BLaER1 treated with 17β-estradiol and CSF1 and Interleukin-3, amounts not matched to agents 10 nM and 100 nM (cell line): ENCODE data around the gene C6orf120.
A peak's percentile ranks its signal among the peaks of the same experiment; 100 is the strongest.
"Not testable (repeated sequence)": the region's sequence is repeated elsewhere in the genome, so short reads cannot be mapped to it uniquely, and the experiment has no call there.

Source experiments
- H3K27ac ChIP-seq, 11 experiments: shearing (Covaris generic); formaldehyde crosslinking; 2 replicates each; pipeline ENCODE4 v1.8.1; 2022
- H3K27me3 ChIP-seq, 11 experiments: shearing (Covaris generic); formaldehyde crosslinking; 2 replicates each; pipeline ENCODE4 v1.8.1; 2022
- H3K36me3 ChIP-seq, 11 experiments: shearing (Covaris generic); formaldehyde crosslinking; 2 replicates each; pipeline ENCODE4 v1.8.1; 2022
- H3K4me1 ChIP-seq, 10 experiments: shearing (Covaris generic); formaldehyde crosslinking; 2 replicates each; pipeline ENCODE4 v1.8.1; 2022
- H3K4me2 ChIP-seq, 11 experiments: shearing (Covaris generic); formaldehyde crosslinking; 2 replicates each; pipeline ENCODE4 v1.8.1; 2022
- H3K4me3 ChIP-seq, 10 experiments: shearing (Covaris generic); formaldehyde crosslinking; 2 replicates each; pipeline ENCODE4 v1.8.1; 2022
- H3K9ac ChIP-seq, 11 experiments: shearing (Covaris generic); formaldehyde crosslinking; 2 replicates each; pipeline ENCODE4 v1.8.1; 2022
- H3K9me3 ChIP-seq, 11 experiments: shearing (Covaris generic); formaldehyde crosslinking; replicated peaks in 1 of 11; 2 replicates each; pipeline ENCODE4 v1.8.1; 2022
- H4K20me1 ChIP-seq, 11 experiments: shearing (Covaris generic); formaldehyde crosslinking; 2 replicates each; pipeline ENCODE4 v1.8.1; 2022
- Cebpa-rat ChIP-seq, 11 experiments: shearing (Covaris generic); IDR thresholded peaks; 2 replicates each; pipeline ENCODE4 v1.8.1; 2022

The C6orf120 gene

DNA sequence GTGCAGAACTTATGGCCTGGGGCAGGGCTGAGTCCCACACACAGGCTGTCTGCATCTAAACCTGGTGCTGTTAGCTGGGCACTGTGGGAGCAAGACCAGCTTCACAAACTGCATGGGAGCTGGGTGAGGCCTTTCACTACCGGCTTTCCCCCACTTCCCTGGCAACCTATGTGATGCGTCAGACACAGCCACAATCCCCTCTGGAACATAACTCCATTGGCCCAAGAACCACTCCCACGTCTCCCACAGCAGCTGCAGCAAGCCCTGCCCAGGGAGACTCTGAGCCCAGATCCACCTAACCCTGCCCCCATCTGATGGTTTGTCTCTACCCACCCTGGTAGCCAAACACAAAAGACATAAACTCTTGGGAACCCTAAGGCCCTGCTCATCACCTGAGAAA is 9.4 kb upstream of the C6orf120 start:
- H3K27ac ChIP-seq = no peak overlapping the region

DNA sequence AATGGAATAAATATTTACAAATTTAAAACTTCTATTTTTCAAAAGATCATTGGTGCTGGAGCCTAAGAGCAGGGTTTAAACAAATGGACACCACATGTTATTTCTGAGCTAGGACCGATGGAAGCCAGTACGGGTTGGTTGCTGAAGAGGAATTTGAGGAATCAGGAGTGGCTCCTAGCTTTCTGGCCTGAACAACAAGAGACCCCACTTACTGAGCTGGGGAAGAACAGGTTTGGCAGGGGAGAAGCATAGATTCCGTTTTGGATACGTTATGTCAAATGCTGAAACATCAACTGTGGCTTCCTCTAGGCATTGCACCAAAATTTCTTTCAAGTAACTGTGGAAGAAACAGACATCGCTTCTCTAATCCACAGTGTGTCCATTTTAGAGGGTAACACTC is 6.8 kb upstream of the C6orf120 start:
- Histone ChIP-seq H3K4me2 (no peak overlapping the region), H3K27me3 (no peaks in the 10 kb centered on the region), H3K4me3 (no peak overlapping the region), H3K9ac (no peak overlapping the region), H3K27ac (no peak overlapping the region), H3K9me3 (peaks cover 56 to 75% (median 69%) of the 10 kb centered on the region in 11 experiments), H3K4me1 (peaks cover 3 to 12% (median 5%) of the 10 kb centered on the region in 10 experiments), H4K20me1 (peaks cover 0 to 11% (median 0%) of the 10 kb centered on the region in 11 experiments; a peak in 2 of 22 replicates), H3K36me3 (peaks cover 26 to 70% (median 62%) of the 10 kb centered on the region in 11 experiments)
- no peak for TF ChIP-seq Cebpa-rat (IDR thresholded peaks at IDR 0.05)

More for the DNA sequence above, 9.4 kb upstream of the C6orf120 start:
- H3K4me2 ChIP-seq = 0 out of 22 replicates have a peak overlapping the region, but pooled peaks of 1 of the 11 experiments have one; percentile 12
- H3K36me3 ChIP-seq = peaks cover 45 to 85% (median 75%) of the 10 kb centered on the region in 11 experiments
- H3K9me3 ChIP-seq = peaks cover 68 to 90% (median 81%) of the 10 kb centered on the region in 11 experiments
- TF ChIP-seq Cebpa-rat (IDR thresholded peaks at IDR 0.05) = no peak
- H3K9ac ChIP-seq = no peak overlapping the region
- H3K4me3 ChIP-seq = no peak overlapping the region
- H4K20me1 ChIP-seq = no peaks in the 10 kb centered on the region
- H3K27me3 ChIP-seq = no peaks in the 10 kb centered on the region
- peaks cover 0 to 5% (median 0%) of the 10 kb centered on the region in 10 experiments; a peak in 1 of 20 replicates for H3K4me1 ChIP-seq

DNA sequence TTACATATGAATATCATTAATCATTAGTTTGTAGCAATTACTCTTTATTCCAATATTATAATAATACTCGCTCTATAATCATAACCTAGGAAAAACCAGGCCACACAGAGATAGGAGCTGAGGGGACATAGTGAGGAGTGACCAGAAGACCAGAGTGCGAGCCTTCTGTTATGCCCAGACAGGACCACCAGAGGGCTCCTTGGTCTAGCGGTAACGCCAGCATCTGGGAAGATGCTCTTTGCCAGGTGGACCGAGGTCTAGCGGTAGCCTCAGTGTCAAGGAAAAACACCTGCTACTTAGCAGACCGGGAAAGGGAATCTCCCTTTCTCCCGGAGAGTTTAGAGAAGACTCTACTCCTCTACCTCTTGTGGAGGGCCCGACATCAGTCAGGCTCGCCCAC is 4.8 kb upstream of the C6orf120 start:
- Histone ChIP-seq H4K20me1 (peaks cover 0 to 11% (median 0%) of the 10 kb centered on the region in 11 experiments; a peak in 4 of 22 replicates), H3K4me1 (peaks cover 13 to 21% (median 15%) of the 10 kb centered on the region in 10 experiments), H3K9me3 (peaks cover 47 to 59% (median 55%) of the 10 kb centered on the region in 11 experiments), H3K36me3 (peaks cover 20 to 62% (median 53%) of the 10 kb centered on the region in 11 experiments)
- not testable (repeated sequence) for H3K4me3 ChIP-seq, H3K4me2 ChIP-seq, H3K27ac ChIP-seq, H3K27me3 ChIP-seq, H3K9ac ChIP-seq

DNA sequence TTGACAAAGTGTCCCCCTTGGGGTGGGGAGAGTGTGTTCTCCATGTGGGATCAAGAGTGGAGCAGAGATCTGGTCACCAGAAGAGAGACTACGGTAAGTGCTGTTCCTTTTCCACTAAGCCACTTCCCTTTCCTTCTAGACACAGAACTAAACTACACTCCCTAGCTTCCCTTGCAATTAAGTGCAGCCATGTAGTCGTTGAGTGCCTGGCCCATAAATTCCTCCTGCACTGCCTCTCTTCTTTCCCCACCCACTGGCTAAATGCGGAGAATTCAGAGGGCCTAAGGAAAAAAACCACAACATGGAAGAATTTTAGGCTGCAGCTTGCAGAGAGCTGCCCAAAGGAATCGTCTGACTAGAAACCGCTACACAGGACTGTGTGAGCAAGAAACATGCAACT is 1.6 kb upstream of the C6orf120 start:
- TF ChIP-seq Cebpa-rat (IDR thresholded peaks at IDR 0.05) = no peak
- H3K27ac ChIP-seq = 0 out of 22 replicates have a peak overlapping the region, but pooled peaks of 1 of the 11 experiments have one; percentile 49

DNA sequence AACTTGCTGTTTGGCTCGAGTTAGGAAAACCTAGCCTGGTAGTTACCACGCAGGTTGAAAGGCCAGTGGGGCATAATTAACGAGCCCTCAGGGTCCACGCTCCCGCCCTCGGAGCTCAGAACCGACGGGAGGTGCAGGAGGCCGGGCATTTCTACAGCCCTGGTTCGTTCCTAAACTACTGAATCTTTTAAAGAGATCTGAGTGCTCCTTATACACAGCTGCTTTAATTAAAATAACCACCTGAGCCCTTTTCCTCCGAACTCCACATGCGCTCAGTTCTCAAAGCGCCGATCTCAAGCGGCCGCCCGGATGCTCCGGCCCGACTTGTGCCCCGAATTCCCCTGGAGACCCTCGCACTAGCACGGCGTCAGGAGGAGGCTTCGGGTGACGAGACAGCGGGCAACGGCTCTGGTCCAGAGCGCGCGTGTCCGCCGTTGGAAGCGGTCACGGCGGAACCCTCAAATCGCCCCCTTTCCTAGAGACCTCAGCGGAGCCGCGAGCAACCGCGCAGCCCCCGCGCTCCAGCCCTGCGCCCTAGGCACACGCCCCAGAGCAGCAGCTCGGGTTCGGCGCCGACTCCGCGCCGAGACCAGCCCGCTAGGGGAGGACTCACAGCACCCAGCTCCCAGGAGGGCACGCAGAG is 494 bp upstream of the C6orf120 start:
- H3K27ac ChIP-seq = peak overlapping the region; percentile 49 to 98 (median 94)
- TF ChIP-seq Cebpa-rat (IDR thresholded peaks at IDR 0.05) = no peak
- H3K36me3 ChIP-seq = peaks cover 12 to 50% (median 44%) of the 10 kb centered on the region in 11 experiments; a peak in 20 of 22 replicates
- H4K20me1 ChIP-seq = peaks cover 5 to 39% (median 31%) of the 10 kb centered on the region in 11 experiments; a peak in 16 of 22 replicates
- H3K4me3 ChIP-seq = peak overlapping the region; percentile 85 to 98 (median 95)
- no peaks in the 10 kb centered on the region for H3K27me3 ChIP-seq
- H3K9me3 ChIP-seq = peaks cover 8 to 16% (median 12%) of the 10 kb centered on the region in 11 experiments
- peak overlapping the region; percentile 63 to 93 (median 87) for H3K4me2 ChIP-seq
- H3K4me1 ChIP-seq = peaks cover 43 to 58% (median 52%) of the 10 kb centered on the region in 10 experiments
- H3K9ac ChIP-seq = peak overlapping the region; percentile 91 to 98 (median 95)

More for the DNA sequence above, 1.6 kb upstream of the C6orf120 start:
- peaks cover 5 to 31% (median 25%) of the 10 kb centered on the region in 11 experiments; a peak in 16 of 22 replicates for H4K20me1 ChIP-seq
- peaks cover 20 to 28% (median 24%) of the 10 kb centered on the region in 11 experiments for H3K9me3 ChIP-seq
- no peaks in the 10 kb centered on the region for H3K27me3 ChIP-seq
- peaks cover 35 to 46% (median 41%) of the 10 kb centered on the region in 10 experiments for H3K4me1 ChIP-seq
- H3K36me3 ChIP-seq = peaks cover 20 to 55% (median 48%) of the 10 kb centered on the region in 11 experiments; a peak in 20 of 22 replicates
- peak overlapping the region in 8 of 11 experiments; percentile 91 to 98 (median 95); a peak in 9 of 22 replicates for H3K9ac ChIP-seq
- H3K4me2 ChIP-seq = peak overlapping the region; percentile 63 to 93 (median 87)
- H3K4me3 ChIP-seq = peak overlapping the region in 9 of 10 experiments; percentile 87 to 98 (median 96); a peak in 13 of 20 replicates

DNA sequence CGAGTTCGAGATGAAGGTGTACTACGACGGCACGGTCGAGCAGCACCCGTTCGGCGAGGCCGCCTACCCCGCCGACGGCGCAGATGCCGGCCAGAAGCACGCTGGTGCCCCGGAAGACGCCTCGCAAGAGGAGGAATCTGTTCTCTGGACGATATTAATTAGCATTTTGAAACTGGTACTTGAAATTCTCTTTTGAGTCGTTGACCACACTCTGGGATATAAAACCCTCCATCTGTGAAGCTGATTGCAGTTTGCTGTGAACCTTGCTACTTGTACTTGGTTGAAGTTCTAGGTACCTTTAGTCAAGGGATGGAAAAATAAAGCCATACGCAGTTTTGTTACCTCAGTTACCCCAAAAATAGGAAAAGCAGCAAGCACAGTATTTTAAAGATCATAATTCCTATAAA is 917 bp downstream of the C6orf120 start:
- no peak for TF ChIP-seq Cebpa-rat (IDR thresholded peaks at IDR 0.05)
- H4K20me1 ChIP-seq = peaks cover 5 to 40% (median 31%) of the 10 kb centered on the region in 11 experiments; a peak in 16 of 22 replicates
- H3K27me3 ChIP-seq = no peaks in the 10 kb centered on the region
- peak overlapping the region; percentile 89 to 98 (median 94) for H3K27ac ChIP-seq
- H3K9ac ChIP-seq = peak overlapping the region; percentile 91 to 98 (median 95)
- peaks cover 46 to 66% (median 60%) of the 10 kb centered on the region in 10 experiments for H3K4me1 ChIP-seq
- H3K4me2 ChIP-seq = peak overlapping the region; percentile 82 to 96 (median 91)
- peaks cover 0 to 2% (median 0%) of the 10 kb centered on the region in 11 experiments; a peak in 5 of 22 replicates for H3K9me3 ChIP-seq
- H3K36me3 ChIP-seq = peaks cover 10 to 54% (median 32%) of the 10 kb centered on the region in 11 experiments; a peak in 18 of 22 replicates
- H3K4me3 ChIP-seq = peak overlapping the region; percentile 85 to 98 (median 95)

DNA sequence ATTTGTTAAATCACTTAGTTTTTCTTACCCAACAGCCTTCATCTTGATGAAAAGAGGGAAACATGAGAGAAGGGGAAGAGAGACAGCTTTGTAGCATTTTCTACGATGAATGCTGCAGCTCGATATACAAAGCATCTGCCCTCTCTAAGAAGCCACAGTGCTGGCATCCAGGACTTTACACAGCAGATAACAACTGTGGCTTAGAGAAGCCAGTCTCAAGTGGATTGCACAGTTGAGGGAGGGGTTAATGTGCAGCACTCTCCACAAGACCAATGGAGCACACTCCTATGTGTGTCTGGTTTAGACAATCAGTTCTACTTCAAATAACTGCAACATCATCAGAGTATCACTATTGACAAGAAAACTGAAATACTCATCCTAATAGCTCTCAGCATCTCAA is 5.8 kb downstream of the C6orf120 start:
- Histone ChIP-seq H3K27me3 (no peaks in the 10 kb centered on the region), H3K4me3 (no peak overlapping the region), H3K36me3 (peaks cover 35 to 86% (median 67%) of the 10 kb centered on the region in 11 experiments), H3K4me1 (peaks cover 32 to 47% (median 45%) of the 10 kb centered on the region in 10 experiments), H3K9ac (no peak overlapping the region), H3K9me3 (no peaks in the 10 kb centered on the region), H3K27ac (no peak overlapping the region), H3K4me2 (no peak overlapping the region), H4K20me1 (peaks cover 5 to 38% (median 31%) of the 10 kb centered on the region in 11 experiments; a peak in 16 of 22 replicates)
- no peak for TF ChIP-seq Cebpa-rat (IDR thresholded peaks at IDR 0.05)

DNA sequence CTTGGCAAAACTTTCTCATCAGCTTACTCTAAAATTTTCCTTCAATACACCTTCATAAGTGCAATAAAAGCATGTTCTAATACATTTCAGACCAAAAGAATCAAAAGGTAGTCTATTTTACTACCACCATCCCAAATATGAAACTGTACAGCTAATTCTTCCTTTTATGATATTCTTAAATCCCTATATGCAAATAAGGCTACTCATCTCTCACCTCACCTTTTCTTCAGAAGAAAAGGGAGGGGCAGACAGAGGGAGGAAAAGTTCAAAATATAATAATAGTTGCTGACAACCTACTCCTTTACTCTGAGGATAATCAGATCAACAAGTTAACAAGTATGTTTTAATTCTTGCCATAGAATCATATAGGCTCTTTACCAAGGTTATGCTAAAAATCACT is 7.4 kb downstream of the C6orf120 start:
- H3K27ac ChIP-seq = no peak overlapping the region
- peaks cover 49 to 87% (median 73%) of the 10 kb centered on the region in 11 experiments for H3K36me3 ChIP-seq
- peaks cover 0 to 24% (median 16%) of the 10 kb centered on the region in 11 experiments; a peak in 14 of 22 replicates for H4K20me1 ChIP-seq
- no peaks in the 10 kb centered on the region for H3K9me3 ChIP-seq
- TF ChIP-seq Cebpa-rat (IDR thresholded peaks at IDR 0.05) = no peak
- peaks cover 18 to 32% (median 30%) of the 10 kb centered on the region in 10 experiments for H3K4me1 ChIP-seq
- H3K4me2 ChIP-seq = no peak overlapping the region
- no peak overlapping the region for H3K9ac ChIP-seq
- H3K4me3 ChIP-seq = no peak overlapping the region
- no peaks in the 10 kb centered on the region for H3K27me3 ChIP-seq

DNA sequence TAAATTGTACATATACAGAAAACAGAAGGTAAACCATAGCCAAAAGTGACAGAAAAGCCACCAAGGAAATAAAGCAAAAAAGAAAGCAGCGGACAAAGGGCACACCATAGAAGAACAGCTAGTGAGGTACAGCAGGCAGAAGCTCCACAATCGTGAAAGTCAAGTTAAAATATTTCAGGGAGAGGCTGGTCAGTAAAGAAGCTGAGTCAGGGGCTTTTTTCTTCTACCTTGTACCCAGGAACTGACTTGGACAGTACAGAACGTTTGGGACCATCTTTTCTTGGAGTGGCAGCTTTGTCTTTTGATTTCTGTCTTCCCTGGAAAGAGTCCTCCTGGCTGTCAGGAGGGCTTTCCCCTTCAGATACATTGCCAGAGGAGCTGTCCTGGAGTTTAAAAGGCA is 8.1 kb downstream of the C6orf120 start:
- no peak for TF ChIP-seq Cebpa-rat (IDR thresholded peaks at IDR 0.05)
- Histone ChIP-seq H3K4me3 (no peak overlapping the region), H3K36me3 (peaks cover 53 to 87% (median 73%) of the 10 kb centered on the region in 11 experiments), H3K4me1 (peaks cover 14 to 26% (median 23%) of the 10 kb centered on the region in 10 experiments), H3K27me3 (no peaks in the 10 kb centered on the region), H3K9ac (0 out of 22 replicates have a peak overlapping the region, but pooled peaks of 1 of the 11 experiments have one; percentile 8), H3K27ac (no peak overlapping the region), H3K9me3 (no peaks in the 10 kb centered on the region), H3K4me2 (no peak overlapping the region), H4K20me1 (peaks cover 0 to 17% (median 9%) of the 10 kb centered on the region in 11 experiments; a peak in 13 of 22 replicates)
